ENCODE results near the gene SERINC1.

DNA sequence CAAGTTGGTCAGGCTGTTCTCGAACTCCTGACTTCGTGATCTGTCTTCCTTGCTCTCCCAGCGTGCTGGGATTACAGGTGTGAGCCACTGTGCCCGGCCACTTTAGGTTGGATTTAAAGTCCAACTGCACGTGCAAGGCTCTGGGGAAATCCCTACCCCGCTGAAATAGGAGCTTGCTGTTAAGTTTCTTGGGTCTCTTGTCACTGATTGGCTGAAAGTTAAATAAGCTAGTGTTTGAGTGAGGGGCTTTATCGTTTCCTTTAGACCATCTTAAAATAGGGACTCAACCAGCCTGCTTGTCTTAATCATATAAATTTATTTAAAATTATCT lies 11.1 kb upstream of the SERINC1 start:
- TF ChIP-seq, protein P1, sequence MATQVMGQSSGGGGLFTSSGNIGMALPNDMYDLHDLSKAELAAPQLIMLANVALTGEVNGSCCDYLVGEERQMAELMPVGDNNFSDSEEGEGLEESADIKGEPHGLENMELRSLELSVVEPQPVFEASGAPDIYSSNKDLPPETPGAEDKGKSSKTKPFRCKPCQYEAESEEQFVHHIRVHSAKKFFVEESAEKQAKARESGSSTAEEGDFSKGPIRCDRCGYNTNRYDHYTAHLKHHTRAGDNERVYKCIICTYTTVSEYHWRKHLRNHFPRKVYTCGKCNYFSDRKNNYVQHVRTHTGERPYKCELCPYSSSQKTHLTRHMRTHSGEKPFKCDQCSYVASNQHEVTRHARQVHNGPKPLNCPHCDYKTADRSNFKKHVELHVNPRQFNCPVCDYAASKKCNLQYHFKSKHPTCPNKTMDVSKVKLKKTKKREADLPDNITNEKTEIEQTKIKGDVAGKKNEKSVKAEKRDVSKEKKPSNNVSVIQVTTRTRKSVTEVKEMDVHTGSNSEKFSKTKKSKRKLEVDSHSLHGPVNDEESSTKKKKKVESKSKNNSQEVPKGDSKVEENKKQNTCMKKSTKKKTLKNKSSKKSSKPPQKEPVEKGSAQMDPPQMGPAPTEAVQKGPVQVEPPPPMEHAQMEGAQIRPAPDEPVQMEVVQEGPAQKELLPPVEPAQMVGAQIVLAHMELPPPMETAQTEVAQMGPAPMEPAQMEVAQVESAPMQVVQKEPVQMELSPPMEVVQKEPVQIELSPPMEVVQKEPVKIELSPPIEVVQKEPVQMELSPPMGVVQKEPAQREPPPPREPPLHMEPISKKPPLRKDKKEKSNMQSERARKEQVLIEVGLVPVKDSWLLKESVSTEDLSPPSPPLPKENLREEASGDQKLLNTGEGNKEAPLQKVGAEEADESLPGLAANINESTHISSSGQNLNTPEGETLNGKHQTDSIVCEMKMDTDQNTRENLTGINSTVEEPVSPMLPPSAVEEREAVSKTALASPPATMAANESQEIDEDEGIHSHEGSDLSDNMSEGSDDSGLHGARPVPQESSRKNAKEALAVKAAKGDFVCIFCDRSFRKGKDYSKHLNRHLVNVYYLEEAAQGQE (IDR thresholded peaks at IDR 0.05; ENCODE audit: insufficient read depth in 1 of 2, low read depth in 2 of 2, low read length in 1 of 2), result no peak
- TF ChIP-seq, protein P2, sequence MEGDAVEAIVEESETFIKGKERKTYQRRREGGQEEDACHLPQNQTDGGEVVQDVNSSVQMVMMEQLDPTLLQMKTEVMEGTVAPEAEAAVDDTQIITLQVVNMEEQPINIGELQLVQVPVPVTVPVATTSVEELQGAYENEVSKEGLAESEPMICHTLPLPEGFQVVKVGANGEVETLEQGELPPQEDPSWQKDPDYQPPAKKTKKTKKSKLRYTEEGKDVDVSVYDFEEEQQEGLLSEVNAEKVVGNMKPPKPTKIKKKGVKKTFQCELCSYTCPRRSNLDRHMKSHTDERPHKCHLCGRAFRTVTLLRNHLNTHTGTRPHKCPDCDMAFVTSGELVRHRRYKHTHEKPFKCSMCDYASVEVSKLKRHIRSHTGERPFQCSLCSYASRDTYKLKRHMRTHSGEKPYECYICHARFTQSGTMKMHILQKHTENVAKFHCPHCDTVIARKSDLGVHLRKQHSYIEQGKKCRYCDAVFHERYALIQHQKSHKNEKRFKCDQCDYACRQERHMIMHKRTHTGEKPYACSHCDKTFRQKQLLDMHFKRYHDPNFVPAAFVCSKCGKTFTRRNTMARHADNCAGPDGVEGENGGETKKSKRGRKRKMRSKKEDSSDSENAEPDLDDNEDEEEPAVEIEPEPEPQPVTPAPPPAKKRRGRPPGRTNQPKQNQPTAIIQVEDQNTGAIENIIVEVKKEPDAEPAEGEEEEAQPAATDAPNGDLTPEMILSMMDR (IDR thresholded peaks at IDR 0.05), result no peak

Data from Panc1 (cell line).